DOHH2 (cell line): ENCODE measurements around the gene ISL1.

Source experiments
- EZH2phosphoT487 ChIP-seq: fragments of 200-600 bp; sonication (generic); IDR thresholded peaks from 2 replicates; pipeline ENCODE4 v1.6.1; 2017; ENCODE audit warnings: borderline replicate concordance, mild to moderate bottlenecking, antibody characterized with exemption, low read length, moderate library complexity, mixed read lengths
- TF ChIP-seq, protein P1 (sequence below): fragments of 200-600 bp; sonication (generic); IDR thresholded peaks from one replicate; pipeline ENCODE4 v1.5.1; 2014; ENCODE audit warnings: antibody characterized with exemption, mild to moderate bottlenecking, low read depth, low read length; ENCODE audit not compliant: poor library complexity, severe bottlenecking

DNA sequence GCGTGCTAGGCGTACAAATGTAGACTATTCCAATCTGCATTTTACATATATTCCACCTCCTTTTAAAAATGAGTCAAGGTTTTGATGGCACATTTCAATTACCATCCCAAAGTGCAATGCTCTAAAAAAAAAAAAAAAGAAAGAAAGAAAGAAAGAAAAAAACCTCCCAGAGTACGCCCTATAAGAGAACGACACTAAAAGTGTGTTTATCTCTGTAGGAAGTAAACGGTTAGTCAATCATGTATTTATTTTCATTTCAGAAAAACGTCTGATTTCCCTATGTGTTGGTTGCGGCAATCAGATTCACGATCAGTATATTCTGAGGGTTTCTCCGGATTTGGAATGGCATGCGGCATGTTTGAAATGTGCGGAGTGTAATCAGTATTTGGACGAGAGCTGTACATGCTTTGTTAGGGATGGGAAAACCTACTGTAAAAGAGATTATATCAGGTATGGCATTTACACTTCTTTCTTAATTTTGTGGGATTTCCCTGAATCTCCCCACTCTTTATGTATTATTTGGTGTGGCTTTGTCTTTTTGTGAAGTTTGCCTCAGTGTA is 1.1 kb downstream of the ISL1 start:
- TF ChIP-seq, protein P1, sequence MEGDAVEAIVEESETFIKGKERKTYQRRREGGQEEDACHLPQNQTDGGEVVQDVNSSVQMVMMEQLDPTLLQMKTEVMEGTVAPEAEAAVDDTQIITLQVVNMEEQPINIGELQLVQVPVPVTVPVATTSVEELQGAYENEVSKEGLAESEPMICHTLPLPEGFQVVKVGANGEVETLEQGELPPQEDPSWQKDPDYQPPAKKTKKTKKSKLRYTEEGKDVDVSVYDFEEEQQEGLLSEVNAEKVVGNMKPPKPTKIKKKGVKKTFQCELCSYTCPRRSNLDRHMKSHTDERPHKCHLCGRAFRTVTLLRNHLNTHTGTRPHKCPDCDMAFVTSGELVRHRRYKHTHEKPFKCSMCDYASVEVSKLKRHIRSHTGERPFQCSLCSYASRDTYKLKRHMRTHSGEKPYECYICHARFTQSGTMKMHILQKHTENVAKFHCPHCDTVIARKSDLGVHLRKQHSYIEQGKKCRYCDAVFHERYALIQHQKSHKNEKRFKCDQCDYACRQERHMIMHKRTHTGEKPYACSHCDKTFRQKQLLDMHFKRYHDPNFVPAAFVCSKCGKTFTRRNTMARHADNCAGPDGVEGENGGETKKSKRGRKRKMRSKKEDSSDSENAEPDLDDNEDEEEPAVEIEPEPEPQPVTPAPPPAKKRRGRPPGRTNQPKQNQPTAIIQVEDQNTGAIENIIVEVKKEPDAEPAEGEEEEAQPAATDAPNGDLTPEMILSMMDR: no peak
- no peak for TF ChIP-seq EZH2phosphoT487
